HG02981 (cell line): Measurements from ENCODE around the gene HTATSF1.
A peak's percentile ranks its signal among the peaks of the same experiment; 100 is the strongest.

Source experiments
- ATAC-seq: cut with Tn5 transposase; IDR thresholded peaks from one replicate; pipeline ENCODE4 v1.9.1; 2021; ENCODE audit warnings: mild to moderate bottlenecking, moderate library complexity; ENCODE audit not compliant: unreplicated experiment

HTATSF1 gene

DNA sequence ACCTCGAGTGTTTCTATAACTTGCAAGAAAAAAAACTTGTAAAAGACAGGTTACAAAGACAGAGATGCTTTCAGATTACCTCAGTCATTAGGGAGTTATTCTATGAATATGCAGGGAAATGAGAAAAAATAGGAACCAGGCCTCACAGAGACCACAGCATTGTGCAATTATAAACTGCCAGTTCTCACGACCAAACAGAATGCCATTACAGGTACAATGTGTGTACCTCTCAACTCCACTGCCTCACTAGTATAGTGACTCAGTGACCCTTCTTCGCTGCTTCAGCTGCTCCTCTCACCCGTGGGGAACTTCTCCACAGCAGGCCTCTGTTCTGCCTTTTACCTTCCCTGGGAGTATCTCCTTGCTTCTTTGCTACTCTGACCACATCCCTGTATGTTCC is 2.3 kb upstream of the HTATSF1 start:
- ATAC-seq: no peak

DNA sequence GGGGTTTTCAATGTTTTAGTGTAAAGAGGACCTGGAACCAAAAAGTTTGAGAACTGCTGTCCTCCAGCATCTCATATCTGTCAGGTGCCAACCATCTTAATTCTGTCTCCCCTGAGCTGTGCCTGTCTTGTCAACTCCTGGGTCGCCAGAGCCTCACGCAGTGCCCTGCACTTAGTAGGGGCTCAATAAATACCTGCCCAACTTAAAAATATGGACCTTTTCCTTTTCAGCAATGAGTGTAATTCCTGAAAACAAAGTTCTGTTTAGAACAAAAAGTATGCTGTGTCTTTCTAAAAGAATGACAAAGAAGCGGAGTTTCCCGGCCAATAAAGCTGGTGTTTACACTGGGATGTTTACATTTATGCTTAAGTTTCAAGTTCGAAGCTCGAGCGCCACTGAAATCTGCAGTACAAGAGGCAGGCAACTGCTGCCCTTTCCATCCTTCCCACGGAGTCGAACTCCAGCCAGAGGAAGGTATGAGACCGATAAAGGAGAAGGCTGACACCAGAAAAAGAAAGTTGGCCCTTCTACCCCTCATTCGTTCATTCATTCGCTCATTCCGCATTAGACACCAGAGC is 1.1 kb upstream of the HTATSF1 start:
- ATAC-seq: no peak

DNA sequence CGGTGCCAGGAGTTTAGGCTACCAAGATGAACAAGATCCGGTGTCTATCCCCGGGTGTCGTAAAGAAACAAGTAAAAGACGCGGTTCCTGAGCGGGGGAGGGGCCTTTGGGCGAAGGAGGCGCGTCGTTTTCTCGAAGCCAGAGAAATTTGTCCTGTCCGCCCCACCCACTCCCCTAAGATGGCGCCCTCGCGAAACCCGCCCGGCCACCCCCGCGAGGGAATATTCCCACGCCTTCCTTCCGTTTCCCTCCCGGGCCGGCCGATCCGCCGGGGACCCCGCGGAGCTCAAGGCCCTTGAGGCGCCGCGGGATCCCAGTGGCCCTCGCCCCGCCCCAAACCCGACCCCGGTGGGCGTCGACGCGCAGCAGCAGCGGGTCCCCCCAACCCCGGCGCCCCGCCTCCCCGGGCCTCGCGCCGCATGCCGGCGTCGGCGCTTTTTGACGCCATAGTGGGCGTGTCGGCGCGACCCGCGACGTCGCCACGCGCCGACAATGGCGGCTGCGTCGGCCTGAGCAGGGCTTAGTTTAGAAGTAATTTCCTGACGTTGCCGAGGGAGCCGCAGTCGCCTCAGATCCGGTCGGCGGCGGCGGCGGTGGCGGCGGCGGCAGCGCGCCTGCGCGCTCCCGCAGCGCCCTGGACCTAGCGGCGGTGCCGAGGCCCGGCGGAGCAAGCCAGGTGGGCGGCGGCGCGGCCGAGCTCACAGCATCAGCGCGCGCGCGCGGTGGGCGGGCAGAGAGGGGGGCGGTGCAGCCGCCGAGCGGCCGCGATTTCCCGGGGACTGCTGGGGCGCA is 432 bp upstream of the HTATSF1 start:
- ATAC-seq: peak; percentile 79

DNA sequence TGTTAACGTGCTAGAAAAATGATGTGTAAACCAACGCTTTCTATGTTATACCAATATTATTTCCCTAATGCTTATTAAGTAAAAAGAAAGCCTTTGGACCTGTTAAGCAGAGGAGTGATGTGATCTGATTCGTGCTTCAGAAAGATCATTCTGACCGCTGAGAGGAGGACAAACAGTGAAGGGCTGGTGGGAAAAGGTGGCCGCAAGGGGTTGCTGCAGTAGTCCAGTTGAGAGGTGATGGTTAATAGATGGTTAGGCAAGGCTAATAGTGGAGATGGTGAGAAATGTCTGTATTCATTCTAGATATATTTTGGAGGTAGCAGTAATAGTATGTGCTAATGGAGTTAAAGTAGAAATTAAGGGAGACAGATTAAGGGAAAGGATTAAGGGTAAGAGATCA is 21.7 kb downstream of the HTATSF1 start:
- ATAC-seq: no peak

DNA sequence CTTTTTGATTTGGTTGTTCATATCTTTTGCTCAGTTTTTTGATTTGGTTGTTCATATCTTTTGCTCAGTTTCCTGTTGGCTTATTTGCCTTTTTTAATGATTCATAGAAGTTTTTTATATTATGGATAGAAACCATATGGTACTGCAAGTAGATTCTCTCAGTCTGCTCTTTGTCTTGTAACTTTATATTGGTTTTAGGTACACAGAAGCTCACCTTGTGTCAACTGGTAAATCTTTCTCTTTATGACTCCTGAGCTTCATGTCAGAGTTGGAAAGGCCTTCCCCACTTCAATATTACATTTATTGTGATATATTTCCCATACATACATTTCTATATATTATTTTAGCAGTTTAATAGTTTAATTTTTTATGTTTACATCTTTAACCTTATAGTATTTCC is 26.4 kb downstream of the HTATSF1 start:
- ATAC-seq: no peak

DNA sequence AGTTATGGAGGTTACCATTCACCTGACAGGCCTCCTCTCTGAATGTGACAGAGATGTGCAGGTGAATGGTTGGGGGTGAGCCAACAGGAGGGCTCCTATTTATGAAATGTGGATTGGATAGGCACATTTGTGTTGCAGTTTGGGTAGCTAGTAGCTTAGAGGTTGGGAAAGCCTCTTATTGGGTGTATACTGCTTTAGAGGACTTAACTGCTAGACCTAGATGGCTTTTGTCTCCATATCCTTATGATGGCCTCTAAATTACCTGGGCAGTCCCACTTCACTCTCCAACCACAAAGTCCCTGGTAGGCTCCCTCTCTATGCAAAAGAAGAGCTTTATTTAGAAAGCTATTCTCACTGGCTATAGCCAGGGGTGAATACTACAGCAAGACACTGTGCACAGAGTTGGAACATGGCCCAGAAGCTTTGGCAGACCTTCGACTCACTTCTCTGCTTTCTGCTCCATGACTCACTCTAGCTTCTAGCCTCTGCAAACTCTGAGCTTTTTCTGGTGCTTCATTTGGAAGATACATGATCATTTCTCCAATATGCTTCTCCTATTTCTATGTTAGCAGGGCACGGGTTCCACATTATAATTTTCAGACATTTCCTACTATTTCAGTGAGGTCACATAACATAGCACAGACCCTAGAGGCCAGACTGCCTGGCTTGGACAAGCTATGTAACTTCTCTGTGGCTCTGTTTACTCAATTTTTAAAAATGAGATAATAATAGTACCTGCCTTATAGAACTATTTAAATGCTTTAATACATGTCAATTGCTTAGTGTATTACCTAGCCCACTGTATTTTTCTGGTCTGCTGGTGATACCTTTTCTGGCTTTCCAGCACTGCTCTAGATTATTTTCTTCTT is 28.6 kb downstream of the HTATSF1 start:
- no peak for ATAC-seq

DNA sequence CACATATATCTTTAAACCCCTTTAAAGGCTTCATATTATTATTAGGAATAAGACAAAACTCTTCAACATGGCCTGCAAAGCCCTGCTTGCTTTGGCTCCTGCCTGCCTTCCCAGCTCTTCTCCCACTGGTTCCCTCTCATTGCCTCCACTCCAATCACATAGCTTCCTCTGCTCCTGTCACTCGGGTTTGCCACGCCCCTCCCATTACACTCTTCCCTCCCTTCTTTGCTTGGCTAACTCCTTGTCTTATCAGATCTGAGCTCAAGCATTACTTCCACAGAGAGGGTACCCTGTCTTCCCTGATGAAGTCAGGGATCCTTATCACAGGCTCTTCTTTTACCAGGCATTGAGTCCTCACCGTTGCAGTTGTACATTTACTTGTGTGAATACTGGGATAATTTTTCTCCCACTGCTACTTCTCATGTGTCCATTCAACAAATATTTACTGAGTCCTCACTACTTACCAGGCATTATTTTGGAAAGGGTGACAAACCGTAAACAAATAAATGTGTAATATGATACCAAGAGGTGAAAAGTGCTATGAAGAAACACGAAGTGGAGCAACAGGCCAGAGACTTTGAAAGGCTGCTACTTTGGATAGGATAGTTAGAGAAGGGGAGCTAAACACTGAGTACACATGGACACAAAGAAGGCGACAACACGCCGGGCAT is 31.4 kb downstream of the HTATSF1 start:
- ATAC-seq: no peak

DNA sequence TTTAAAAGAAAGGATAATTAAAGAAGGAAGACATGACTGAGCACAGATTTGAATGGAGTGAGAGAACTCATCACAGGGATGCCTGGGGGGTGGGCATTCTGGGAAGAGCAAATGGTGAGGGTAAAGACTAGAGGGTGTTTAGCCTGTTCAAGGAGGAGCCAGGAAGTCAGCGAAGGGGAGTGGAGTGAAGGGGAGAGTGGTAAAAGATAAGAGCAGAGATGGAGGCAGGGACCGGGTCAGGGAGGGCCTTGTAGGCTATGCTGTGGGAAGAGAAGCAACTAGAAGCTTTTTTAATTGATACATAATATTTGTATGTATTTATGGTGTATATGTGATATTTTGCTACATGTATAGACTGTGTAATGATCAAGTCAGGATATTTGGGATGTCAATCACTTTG is 32.4 kb downstream of the HTATSF1 start:
- no peak for ATAC-seq

DNA sequence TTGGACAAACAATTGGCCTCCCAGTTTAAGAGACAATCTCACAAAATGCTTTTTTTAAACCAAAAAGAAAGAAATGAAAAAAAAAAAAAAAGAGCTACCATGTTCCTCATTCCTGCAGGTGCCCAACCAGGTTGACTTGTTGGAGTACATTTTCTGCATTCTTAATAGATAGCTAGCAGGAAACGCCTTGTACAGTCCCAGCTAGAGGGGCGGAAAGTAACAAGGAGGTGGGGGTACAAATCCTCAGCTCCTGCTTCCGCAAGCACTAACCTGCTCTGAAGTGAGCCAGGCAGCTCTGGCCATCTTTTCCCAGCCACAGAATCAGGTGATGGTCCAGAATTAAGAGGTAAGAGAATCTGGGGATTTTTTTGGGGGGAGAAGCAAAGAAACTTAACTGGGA is 34.6 kb downstream of the HTATSF1 start, which contains the start of gene VGLL1:
Gene VGLL1 (plus strand): TSS at position 265 of the 400 bp plus-strand sequence. CDS start 3,806 bp downstream, outside the sequence.
- no peak for ATAC-seq

DNA sequence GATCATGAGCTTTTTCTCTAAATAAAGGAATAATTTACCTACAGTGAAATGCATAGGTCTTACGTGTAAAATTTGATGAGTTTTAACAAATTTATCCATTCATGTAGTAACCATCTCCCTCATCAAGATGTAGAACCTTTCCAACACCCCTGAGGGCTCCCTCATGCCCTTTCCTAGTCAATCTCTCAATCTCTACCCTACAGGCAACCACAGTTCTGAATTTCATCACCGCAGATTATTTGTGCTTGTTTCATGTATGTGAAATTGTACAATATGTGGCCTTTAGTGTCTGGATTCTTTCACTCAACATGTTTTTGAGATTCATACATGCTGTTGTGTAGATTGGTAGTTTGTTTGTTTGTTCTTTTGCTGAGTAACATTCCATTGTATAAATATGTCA is 36.7 kb downstream of the HTATSF1 start:
- ATAC-seq: no peak

DNA sequence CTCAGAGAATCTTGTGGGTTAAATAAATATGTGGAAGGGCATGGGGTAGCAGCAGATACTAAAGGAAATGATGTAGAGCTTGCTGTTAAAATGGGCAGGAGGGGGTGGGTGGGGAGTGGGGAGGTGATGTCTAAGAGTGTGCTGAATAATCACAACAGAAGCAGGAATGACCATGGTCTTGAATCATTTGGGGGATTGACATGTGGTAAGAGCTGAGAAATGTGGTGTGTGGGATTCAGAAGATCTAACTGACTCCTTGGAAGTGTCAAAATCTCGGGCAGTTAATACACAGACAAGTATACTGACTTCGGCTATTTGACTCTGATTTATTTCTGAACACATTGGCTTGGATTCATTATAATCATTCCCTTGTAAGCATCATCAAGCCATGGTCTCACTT is 41.4 kb downstream of the HTATSF1 start:
- ATAC-seq: no peak

DNA sequence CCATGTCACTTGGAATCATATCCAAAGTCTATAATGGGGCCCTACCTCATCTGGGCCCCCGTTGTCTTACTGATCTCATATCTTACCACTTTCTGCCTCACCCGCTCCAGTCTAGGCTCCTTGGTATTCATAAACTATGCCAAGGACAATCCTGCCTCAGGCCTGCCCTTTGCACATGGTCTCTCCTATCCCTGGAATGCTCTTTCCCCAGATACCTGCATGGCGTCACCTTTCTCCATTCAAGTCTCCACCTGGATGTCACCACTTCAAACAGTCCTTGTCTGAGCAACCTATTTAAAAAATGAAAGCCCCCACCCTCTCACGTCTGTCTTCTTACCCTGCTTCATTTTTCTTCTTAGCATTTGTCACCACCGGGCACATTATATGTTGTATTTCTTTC is 42.8 kb downstream of the HTATSF1 start:
- ATAC-seq: no peak

DNA sequence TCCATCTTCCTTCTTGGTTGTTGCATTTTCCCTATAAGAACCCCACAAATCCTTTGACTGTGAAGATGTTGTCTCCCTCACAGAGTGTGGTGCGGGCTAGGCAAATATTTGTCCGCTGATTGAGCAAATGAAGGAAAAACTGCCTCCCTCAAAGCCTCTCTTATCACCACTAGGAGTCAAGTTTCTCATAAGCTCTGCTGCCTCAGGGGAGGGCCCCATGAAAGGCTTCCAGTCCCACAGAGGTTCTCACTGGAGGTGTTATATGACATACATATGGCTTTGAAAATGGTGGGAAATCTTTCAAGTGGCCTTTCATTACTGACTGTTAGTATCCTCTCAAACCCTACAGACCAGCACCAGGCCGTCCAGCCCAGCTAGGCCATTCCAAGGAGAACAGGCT is 43.9 kb downstream of the HTATSF1 start:
- ATAC-seq: no peak

DNA sequence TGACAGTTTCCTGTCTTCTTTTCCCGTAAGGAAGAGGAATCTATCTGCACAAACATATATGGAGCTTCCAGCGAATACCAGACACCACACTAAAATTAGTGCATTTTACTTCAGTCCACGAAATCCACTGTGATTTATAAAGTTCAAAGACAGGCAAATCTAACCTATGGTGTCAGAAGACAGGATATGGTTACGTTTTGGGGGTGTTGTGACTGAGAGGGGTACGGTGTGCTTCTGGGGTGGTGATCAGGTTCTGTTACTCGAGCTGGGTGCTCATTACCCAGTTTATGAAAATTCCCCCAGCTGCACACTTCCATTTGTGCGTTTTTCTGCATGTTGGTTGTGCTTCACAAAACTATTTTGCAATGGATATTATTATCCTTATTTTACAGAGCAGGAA is 44.9 kb downstream of the HTATSF1 start:
- ATAC-seq: no peak

DNA sequence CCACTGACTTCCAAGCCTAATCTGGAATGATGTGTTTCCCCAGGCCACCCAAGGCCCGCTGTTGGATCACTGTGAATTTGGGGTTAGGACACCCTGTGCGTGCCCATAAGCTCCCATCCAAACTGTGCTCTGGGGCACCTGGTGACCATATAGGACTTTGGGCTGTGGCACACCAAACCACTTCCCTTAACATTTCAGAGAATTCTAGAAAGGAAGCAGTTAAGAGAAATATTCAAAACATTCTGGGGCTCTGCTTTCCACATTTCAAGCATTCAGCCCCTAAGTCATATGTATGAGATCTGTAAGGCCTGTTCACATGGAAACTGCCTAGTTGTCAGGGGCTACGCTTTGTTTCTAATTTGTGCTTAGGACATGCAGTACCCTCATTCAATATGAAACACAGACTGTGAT is 49.0 kb downstream of the HTATSF1 start:
- no peak for ATAC-seq

DNA sequence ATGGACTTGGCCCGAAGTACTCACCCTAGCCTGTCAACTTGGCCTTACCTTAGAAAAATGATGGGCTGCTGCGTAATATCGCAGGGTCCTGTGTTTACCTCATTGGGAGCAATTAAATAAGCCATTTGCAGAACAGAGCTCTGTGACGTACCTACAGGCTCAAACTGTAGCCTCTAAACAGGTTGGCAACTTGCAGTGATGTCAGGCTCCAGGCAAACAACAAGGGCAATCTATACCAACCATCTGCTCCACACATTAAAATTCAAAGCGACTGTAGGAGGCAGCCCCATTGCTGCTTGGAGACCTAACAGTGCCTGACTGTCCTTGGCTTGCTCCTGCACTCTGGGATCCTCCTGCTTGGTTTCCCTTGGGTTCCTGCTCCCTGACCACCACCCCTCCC is 51.8 kb downstream of the HTATSF1 start:
- ATAC-seq: no peak

DNA sequence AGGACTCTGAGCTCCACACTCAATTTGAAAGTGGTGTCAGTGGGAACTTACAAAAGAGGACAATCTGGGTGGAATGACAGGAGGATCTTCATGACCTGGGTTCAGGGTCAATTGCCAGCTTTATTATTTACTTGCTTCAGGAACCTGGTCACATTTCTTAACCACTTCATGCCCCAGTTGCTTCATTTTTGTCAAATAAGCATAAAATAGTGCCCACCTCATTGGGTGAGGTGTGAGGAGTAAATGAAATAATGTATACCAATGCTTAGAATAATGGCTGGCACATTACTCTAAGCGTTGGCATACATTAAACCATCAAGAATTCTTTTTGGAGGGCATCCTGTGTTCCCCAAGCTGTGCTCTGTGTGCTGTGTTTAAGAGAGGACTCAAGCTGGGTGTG is 54.0 kb downstream of the HTATSF1 start:
- ATAC-seq: no peak

DNA sequence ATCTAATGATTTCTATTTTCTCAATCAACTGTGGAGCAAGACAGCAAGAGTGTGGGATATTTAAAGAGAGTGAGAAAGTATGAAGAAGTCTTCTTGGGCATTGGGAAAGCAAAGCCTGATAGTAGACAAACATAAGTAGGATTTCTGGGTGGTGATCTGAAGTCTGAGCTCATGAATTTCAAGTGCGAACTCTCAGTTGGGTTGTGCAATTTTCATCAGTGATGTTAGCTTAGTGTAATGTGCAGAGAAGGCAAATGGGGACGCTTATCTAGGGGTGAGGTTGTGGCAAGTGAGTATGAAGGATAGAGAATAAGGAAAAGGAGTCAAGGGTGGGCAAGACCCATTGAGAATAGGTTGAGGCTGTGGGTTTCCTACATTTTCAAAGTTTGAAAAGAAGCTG is 58.3 kb downstream of the HTATSF1 start:
- no peak for ATAC-seq
